HG03558 (cell line): ENCODE data around the gene MRC2.

Source experiments
- ATAC-seq: cut with Tn5 transposase; IDR thresholded peaks from one replicate; pipeline ENCODE4 v1.9.1; 2021; ENCODE audit warnings: moderate number of reproducible peaks; ENCODE audit not compliant: unreplicated experiment; ENCODE audit errors: extremely low read depth

The MRC2 gene

GRCh38 chr17:62713086-62713881, 85.8 kb downstream of the MRC2 start:
- ATAC-seq, result no peak

- no peak for ATAC-seq
Measured at GRCh38 chr17:62714016-62714777, 86.7 kb downstream of the MRC2 start.

GRCh38 chr17:62715882-62716390, 88.5 kb downstream of the MRC2 start:
- no peak for ATAC-seq

- ATAC-seq, result no peak
Measured at GRCh38 chr17:62716834-62717588, 89.5 kb downstream of the MRC2 start.

GRCh38 chr17:62717589-62717855, 90.1 kb downstream of the MRC2 start:
- no peak for ATAC-seq

DNA sequence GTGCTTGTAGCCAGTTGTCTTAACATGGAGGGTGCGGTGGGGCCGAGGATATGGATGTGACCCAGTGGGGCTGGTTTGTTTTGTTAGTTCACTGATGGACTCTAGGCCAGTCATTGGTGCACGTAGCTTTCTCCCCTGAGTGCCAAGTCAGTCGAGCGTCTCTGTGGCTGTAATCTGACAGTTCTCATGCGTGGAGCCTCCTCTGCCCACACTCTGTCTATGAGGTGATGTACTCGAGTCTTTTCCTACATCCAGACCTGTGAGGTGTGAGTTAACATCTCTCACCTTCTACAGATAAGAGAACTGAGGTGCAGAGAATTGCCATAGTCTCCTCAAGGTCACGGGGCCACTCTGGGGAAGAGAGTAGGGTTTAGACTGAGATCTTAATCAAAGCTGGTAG, 90.4 kb downstream of the MRC2 start:
- no peak for ATAC-seq

DNA sequence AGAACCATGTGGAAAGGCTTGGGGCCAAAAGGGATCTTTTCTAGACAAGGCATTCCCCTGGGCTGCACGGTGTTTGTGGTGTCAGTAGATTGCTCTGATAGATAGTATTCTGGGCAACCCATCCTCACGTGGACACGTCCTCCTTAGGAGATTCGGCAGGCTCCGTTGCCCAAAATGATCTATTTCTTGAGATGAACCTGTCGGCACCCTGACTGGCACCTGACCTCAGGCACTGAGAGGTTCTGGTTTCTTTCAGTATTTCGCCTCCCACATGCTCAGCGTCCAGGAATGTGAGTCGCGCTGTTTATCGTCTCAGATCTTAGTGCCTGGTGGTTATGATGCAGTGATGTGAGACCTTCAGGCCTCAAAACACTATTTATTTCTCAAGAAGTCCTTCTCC, 91.0 kb downstream of the MRC2 start:
- no peak for ATAC-seq

DNA sequence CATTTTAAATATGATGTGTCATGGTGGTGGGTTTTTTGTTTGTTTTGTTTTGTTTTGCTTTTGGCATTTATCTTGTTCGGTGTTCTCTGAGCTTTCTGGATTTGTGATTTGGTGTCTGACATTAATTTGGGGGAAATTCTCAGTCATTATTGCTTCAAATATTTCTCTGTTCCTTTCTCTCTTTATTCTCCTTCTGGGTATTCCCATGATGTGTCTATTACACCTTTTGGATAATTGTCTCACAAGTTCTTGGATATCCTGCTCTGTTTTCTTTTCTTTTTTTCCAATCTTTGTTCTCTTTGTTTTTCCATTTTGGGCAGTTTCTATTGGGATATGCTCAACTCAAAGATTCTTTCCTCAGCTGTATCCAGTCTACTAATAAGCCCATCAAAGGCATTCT, 92.1 kb downstream of the MRC2 start:
- ATAC-seq, result no peak

DNA sequence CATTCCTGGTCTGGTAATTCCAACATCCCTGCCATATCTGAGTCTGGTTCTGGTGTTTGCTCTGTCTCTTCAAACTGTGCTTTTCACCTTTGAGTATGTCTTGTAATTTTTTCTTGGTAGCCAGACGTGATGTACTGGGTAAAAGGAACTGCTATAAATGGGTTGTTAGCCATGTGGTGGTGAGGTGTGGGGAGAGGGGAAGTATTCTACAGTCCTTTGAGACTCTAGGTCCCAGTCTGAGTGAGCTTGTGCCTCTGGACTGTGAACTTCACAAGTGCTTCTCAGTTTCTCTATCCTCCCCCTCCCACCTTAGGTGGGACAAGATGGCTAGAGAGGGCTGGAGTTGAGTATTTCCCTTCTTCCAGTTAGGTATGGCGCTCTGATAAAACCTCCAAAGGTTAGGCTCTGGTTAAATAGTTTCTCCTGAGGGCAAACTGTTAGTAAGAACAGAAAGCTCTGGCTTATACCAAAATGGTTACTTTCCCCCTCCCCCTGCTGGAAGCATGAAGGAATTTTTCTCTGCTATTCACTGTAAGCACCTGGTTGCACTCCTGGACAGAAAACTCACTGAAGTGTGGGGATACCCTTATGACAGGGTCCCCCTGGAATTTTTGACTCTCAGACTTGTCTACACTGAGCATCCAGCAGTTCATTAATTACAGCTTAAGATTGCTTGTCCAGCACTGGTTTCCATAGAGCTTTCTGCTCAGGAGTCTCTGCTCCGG, 92.8 kb downstream of the MRC2 start:
- ATAC-seq, result no peak

DNA sequence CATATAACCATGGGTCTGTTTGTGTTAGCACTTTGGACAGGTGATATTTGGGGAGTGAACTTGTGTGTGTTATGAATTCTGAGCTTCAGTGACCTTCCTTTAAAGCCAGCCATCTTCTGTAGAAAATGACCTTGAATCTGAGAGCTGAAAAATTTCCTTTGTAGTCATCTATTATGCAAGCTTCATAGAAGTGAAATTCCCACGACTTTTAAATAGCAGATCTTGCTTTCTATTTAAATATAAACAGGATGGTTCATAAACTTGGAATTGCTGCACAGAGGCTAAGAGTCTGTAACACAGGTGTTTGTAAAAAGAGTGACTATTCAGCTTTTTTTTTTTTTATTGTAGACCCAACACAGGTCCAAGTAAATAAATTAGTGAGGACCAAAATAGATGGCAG, 95.2 kb downstream of the MRC2 start:
- no peak for ATAC-seq

DNA sequence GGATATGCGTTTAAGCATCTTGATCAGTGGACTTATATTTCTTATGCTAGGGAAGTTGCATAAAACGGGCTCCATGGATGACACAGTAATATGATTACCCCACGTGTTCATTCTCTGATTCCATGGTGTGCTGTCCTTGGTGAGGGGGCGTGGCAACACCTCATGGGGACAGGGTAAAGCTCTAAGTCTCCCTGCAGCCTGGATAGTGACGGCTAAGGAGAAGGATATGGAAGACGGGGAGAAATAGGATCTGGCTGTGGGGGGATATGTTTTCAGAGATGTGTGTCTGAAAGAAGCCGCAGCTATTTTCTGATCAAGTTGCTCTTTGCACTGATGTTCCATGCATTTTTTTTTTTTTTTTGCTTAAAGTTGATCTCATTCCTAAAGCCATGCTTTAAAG, 96.4 kb downstream of the MRC2 start:
- ATAC-seq, result no peak

DNA sequence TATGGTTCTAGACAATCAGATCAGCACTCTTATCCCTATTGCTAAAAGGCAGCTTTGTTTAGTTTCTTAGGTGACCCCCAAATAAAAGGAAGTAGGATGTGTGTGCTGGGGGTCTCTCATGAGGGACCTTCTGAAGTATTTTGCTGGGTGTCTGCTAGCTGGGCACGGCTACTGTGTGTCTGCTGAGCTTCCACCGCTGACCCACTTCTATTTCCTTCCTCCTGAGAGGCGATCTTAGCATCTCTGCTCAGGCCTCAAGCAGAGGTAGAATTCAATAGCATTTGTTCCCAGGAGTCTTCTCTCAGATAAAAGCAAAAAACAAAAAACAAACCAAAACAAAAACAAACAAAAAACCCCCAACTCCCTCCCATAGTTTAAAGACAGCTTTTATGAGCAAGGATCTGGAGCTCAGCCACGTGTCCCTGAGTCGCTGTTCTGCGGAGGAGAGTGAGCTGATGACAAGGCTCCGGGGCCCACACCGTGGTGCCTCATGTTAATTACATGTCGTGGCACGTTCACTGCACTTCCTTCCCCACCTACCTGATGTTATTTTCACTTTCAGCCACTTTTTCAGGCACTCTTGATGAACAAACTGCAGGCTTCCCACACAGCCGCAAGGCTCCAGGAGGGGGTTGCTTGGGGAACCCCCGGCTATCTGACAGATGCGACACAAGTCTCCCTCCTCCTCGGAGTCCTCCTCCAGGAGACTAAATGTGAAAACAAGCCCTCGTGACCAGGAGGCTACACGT, 97.1 kb downstream of the MRC2 start:
- ATAC-seq, result peak; percentile 86

GRCh38 chr17:62725791-62726249, 98.3 kb downstream of the MRC2 start:
- ATAC-seq, result no peak

- no peak for ATAC-seq
Measured at GRCh38 chr17:62727916-62728672, 100.6 kb downstream of the MRC2 start.

DNA sequence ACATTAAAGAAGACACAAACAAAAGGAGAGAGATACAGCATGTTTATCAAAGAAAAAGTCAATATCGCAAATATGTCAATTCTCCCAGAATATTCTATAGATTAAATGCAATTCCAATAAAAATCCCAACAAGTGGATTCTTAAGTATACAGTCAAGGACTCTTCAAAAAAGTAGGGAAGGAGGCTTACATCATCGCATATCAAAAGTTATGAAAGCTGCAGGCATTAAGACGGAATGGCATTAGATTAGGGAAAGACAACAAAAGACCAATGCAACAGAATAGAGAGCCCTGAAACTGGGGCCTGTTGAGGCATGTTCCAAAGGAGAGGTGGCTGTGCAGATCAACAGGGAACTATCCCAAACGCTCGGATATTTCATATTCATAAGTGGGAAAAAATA, 104.7 kb downstream of the MRC2 start:
- no peak for ATAC-seq

DNA sequence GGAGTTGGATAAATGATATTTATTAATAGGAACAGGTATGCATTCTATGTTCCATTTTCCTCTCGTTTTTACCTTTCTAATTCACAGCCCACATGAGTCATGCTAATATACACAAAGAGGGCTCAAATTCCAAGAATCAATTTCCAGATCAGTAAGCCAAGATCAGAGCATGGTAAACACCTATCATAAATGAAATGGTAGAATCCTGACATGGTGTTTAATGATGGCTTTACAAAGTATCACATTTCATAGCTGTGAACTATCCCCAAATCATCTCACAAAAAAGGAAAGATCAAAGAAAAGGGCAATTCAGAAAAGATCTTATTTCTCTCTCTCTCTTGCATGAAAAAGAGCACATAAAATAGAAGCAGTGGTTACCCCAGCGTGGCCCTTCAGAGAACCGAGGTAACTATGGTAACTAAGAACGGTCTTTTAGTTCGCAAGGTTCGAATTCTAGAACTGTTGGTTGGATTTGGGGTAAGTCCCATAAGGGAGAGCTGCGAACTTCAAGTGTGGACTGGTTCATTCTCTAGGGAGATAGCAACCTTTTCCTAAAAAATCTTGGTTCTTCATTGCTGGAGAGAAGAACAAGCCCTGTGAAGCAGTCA, 107.7 kb downstream of the MRC2 start:
- ATAC-seq, result no peak

GRCh38 chr17:62737513-62737912, 110.0 kb downstream of the MRC2 start:
- no peak for ATAC-seq

- ATAC-seq, result no peak
Measured at GRCh38 chr17:62738281-62738680, 110.8 kb downstream of the MRC2 start.
